Placental epithelial cell (primary cell): ENCODE data around the gene PADI6. TPM values are rescaled to one million over a fixed set of nuclear protein-coding genes. Genes with fewer than 3 reads are reported as not detected.

Experiments used
- total RNA-seq: library from RNA; depleted of rRNA; stranded (reverse); fragments of >200 nt; gene quantifications from 2 replicates; pipeline ENCODE4 v1.2.3, GENCODE V29; 2012

PADI6 gene
- not detected in 2 replicates for total RNA-seq

GRCh38 chr1:17371896-17372295 lies at the start of gene PADI6:
PADI6 (plus strand) TSS chr1:17372196; CDS start chr1:17372246, 50 bp downstream.

DNA sequence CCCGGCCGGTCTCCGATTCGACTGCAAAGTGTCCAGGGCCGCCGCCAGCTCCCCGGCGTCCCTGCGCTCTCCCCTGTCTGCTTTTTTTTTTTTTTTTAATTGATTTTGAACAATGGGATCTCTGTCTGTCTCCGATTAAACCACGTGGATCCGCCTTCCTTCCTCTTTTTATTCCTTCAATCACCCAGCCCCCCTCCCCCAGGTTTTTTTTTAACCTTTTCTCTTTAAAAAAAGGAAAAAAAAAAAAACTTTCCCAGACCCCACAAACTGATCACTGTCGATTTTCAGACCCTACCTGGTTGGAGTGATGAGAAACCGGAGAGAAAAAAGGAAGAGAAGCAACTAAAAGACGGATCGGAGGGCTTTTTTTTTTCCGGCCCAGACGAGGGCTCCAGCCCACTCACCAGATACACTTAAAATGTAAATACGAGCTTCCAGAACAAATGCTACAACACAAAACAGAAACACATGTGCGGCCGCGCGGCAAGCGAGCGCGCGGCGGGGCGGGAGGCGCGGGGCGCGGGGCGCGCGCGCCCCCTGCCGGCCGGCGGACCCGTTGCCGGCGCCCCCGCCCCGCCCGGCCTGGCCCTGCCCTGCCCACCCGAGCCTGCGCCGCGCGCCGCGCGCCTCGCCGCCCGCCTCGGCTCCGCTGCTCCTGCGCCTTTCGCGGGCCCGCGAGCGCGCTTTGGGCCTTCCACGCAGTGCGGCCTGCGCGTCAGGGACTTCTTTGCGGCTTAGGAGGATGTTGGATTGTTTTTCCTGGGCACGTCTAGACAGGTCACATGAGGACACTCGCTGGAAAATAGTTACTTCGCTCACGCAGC lies 67.5 kb downstream of the PADI6 start, which contains the start of gene RCC2:
Gene RCC2 (minus strand): TSS at position 428 of the 824 bp plus-strand sequence. CDS start 1,163 bp downstream, outside the sequence.

Other genes starting within 250 kb of the PADI6 start
- under 0.01 and 1.6 TPM in 2 replicates for gene PADI1, start 167.1 kb upstream of the PADI6 start, total RNA-seq
- 0.11 TPM in 1 of 2 replicates, not detected in the other for gene PADI3, start 123.1 kb upstream of the PADI6 start, total RNA-seq
- gene PADI4, start 64.0 kb upstream of the PADI6 start, total RNA-seq = not detected in 2 replicates
- gene RCC2, start 67.5 kb downstream of the PADI6 start, total RNA-seq = 113 and 130 TPM in 2 replicates
- 98.7 and 117 TPM in 2 replicates for gene ARHGEF10L, start 167.5 kb downstream of the PADI6 start, total RNA-seq